Renal cortex interstitium (tissue), 11 donors: ENCODE results near the gene HMBS. TPM values are rescaled to one million over a fixed set of nuclear protein-coding genes. Genes with fewer than 3 reads are reported as not detected.
"Not testable (repeated sequence)": the region's sequence is repeated elsewhere in the genome, so short reads cannot be mapped to it uniquely, and the experiment has no call there.

ENCODE experiments used
- DNase-seq, 11 donors: peaks; one replicate each; pipeline ENCODE4 v3.0.0-alpha.2; 2013; ENCODE audit warnings: low read depth in 9 of 11, low spot score in 4 of 11; ENCODE audit errors: extremely low read depth in 1 of 11
- polyA plus RNA-seq, 3 donors: library from polyadenylated mRNA; unstranded; fragments of 120-200 nt; gene quantifications; one replicate each; pipeline ENCODE4 v1.2.1, GENCODE V29; 2013; ENCODE audit not compliant: insufficient read length in 3 of 3

HMBS gene
- polyA plus RNA-seq, 3 donors = 27.2 to 30.9 (median 30.0) TPM

DNA sequence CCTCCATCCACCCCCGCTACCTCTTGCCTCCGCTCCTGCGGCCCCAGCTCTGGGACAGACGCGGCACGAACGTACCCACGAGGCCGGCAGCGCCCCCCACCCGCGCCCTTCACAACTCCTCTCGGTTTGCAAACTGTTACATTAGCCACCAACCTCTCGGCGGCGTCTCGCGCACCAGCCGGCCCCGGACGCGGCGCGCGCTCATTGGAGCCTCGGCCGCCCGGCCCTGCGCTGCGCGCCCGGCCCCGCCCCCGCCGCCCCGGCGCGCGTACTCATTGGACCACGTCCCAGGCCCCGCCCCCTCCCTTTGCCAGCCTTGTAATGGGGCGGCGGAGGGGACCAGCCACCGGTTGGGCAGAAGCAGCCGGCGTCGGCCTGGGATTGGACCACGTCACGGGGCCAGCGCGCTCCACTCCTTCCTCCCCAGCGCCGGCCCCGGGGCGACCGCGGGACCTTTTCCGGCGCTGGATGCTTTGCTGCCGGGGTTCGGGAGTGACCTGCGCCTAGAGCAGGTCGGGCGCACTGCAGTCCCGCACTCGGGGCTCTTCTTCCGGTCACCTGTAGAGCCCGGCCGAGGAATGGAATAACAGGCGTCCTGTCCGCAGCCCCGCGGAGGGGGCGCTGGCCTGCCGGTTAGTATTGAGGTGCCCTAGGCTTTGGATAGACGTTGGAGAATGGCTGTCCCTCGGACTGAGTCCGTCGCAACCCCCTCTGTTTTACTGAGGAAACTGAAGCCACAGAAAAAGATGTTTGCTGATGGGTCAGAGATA, 27.5 kb upstream of the HMBS start, which contains the start of gene HYOU1:
Gene HYOU1, minus strand, starts transcription at position 206 of the 770 bp plus-strand sequence. CDS start 1,045 bp downstream, outside the sequence.
- peak; percentile 81 to 97 (median 94) for DNase-seq

DNA sequence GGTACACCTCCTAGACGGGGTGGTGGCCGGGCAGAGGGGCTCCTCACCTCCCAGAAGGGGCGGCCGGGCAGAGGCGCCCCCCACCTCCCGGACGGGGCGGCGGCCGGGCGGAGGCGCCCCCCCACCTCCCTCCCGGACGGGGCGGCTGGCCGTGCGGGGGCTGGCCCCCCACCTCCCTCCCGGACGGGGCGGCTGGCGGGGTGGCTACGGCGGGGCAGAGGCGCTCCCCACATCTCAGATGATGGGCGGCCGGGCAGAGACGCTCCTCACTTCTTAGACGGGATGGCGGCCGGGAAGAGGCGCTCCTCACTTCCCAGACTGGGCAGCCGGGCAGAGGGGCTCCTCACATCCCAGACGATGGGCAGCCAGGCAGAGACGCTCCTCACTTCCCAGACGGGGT, 25.6 kb upstream of the HMBS start:
- DNase-seq = not testable (repeated sequence)

DNA sequence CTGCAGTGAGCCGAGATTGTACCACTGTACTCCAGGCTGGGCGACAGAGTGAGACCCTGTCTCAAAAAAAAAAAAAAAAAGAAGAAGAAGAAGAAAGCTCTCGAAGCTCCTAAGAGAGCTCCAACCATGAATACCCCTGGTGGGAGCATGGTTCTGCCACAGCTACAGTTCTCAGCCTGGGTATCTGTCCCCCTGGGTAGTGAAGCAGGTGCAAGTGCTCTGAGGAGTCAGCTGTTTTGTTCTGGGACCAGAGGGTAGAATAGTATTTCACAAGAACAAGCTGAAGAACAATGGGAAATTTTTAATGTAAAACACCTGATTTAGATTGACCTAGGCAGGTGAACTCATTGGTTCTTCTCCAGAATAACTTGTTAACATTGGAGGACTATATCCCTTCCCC, 23.4 kb upstream of the HMBS start:
- no peak for DNase-seq

DNA sequence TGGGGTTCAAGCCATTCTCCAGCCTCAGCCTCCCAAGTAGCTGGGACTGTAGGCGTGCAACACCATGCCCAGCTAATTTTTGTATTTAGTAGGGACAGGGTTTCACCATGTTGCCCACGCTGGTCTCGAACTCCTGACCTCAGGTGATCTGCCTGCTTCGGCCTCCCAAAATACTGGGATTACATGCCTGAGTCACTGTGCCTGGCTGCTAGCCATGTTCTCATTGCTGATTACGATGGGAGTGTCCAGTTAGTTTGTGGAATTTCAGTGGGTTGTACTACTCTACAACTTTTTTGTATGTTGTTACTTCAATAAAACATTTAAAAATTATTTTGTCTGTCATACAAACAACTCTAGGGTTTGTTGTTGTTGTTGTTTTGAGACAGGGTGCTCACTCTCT, 21.9 kb upstream of the HMBS start:
- DNase-seq = no peak

DNA sequence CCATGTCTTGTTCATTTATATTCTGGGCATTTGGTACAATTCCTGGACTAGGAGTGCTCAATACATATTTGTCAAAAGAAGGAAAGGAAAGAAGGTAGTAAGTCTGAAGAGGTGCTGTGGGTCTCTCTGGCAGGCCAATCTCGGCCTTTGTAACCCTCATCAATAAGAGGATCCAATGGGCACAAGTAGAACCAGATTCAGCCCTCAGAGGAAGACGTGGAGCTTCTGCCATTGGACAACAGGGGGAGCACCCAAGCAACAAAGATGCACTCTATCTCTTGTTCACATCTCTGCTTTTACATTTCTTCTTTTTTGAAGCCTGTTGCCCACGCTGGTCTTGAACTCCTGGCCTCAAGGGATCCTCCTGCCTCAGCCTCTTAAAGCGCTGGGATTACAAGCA, 19.3 kb upstream of the HMBS start:
- no peak for DNase-seq

DNA sequence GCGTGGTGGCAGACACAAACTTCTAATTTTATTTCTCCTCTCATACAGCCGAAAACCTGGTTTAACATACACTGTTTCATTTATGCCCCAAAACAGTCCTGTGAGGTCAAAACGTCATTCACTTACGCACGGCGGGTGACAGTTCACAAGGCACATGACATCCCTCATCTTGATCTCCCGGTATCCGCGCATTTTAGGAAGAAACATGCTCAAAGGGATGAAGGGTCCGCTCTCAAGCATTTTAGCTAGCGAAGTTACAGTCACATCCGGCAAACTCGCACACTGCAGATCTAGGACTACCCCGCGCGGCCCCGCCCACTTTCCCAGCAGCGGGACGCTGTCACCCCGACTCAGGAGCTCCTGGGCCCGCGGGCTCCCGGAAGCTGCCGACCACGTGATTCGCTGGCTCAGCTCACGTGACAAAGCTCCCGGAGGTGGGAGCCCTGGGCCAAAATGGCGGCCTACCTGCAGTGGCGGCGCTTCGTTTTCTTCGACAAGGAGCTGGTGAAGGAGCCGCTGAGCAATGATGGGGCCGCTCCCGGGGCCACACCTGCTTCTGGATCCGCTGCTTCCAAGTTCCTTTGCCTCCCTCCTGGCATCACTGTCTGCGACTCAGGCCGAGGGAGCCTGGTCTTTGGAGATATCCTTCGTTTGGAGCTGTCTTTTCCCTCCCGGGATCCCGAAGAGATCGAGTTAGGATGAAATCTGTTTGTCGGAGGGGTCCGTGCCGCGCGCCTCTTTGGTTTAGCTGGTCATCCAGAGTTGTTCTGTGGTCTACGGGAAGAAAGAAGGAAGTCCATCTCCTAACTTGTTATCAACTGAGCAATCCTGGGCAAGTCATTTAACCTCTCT, 17.1 kb upstream of the HMBS start, which contains the start of gene VPS11:
Gene VPS11, plus strand, starts transcription at position 448 of the 852 bp plus-strand sequence. Its CDS starts 6 bp downstream, at position 454.
- DNase-seq = peak; percentile 86 to 95 (median 93)

DNA sequence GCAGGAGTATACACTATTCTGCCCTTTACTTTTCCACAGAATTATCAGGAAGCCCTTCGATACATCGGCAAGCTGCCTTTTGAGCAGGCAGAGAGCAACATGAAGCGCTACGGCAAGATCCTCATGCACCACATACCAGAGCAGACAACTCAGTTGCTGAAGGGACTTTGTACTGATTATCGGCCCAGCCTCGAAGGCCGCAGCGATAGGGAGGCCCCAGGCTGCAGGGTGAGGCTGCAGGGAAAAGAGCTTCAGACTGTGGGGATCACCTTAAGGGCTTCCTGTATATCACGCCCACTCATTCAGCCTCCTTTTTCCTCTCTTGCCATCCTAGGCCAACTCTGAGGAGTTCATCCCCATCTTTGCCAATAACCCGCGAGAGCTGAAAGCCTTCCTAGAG, 6.8 kb upstream of the HMBS start:
- no peak for DNase-seq

DNA sequence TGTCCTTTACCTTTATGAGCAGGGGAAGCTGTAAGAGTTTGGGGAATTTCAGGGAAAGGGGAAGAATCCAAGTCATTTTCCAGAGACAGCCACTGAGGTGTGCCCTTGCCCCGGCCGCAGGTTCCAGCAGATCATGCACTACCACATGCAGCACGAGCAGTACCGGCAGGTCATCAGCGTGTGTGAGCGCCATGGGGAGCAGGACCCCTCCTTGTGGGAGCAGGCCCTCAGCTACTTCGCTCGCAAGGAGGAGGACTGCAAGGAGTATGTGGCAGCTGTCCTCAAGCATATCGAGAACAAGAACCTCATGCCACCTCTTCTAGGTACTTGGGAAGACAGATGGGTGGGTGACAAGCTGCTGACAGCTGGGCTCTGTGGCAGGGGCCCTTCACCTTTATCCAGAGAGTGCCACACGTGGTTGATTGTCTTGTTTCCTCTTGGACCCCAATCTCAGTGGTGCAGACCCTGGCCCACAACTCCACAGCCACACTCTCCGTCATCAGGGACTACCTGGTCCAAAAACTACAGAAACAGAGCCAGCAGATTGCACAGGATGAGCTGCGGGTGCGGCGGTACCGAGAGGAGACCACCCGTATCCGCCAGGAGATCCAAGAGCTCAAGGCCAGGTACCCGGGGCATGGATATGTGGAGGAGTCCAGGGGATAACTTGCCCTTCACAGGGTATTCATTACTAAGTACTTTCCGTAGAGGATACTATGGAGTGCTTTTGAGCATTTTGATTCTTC, 5.8 kb upstream of the HMBS start:
- DNase-seq = no peak

DNA sequence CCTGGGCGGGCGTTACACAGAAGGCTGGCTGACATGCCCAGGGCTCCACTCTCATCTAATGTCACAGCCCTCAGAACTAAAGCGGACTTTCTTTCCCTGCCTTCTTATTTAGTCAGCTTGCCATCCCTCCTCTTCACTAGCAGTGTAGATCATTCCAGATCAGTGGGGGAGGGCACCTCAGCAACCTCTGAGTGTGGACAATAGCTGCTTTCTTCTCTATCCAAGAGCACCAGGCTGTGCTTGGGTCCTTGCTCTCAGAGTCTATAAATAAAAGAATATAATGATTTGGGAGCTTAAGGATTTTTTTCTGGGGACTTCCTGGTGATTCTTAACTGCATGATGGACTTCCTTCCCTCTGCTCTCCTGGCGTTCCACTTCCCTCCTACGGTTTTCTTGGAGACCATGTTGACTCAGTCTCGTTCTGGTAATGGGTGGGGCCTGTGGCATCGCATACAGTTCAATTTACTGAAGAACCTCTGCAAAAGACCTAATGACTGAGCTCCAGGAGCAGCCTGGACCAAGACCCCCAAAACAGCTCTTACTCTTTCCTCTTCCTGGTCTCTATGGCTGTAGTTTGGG, 2.9 kb upstream of the HMBS start:
- no peak for DNase-seq

DNA sequence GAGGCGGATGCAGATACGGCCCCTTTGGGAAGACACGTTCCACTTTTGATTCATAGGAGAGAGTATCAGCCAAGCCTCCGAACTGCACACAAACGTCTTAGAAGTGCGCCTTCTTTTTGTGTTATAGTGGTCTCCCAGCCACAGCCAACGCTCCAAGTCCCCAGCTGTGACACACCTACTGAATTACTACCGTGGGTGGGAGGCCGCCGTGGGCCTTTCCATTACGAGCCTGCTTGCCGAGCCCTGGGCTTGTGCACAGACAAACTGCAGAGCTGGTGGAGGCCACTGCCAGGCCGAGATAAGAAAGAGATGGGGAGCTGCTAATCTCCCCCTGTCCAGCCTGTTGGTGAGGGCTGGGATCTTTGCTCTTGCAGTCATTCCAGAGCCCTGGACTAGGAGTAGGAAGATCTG, 761 bp downstream of the HMBS start:
- DNase-seq = no peak

DNA sequence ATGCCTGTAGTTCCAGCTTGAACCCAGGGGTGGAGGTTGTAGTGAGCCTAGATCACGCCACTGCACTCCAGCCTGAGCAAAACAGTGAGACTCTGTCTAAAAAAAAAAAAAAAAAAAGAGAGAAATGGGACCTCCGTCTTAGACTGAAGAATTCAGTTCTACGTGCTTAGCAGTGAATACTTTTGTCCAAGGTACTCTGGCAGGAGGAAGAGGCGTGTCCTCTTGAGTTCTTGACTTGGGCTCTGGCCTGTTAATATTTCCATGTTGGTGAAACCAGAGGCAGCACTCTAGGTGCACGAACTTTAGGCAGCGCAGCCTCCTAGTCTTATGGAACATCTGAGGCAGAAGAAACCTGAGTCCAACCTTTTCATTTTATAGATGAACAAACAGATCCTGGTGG, 2.4 kb downstream of the HMBS start:
- DNase-seq = no peak

DNA sequence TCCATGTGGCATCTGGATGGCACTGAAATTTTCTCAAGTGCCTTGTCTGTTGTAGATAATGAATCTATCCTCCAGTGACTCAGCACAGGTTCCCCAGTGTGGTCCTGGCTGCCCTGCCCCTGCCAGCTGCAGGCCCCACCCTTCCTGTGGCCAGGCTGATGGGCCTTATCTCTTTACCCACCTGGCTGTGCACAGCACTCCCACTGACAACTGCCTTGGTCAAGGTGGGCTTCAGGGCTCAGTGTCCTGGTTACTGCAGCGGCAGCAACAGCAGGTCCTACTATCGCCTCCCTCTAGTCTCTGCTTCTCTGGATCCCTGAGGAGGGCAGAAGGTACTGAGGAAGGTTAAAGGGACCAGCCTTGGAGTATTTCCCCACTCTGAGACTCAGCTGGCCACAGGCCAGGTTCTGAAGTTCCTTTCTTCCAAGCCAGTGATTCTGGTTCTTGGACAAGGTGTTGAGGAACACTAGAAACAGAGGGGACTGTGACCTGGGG, 3.1 kb downstream of the HMBS start:
- DNase-seq = no peak

DNA sequence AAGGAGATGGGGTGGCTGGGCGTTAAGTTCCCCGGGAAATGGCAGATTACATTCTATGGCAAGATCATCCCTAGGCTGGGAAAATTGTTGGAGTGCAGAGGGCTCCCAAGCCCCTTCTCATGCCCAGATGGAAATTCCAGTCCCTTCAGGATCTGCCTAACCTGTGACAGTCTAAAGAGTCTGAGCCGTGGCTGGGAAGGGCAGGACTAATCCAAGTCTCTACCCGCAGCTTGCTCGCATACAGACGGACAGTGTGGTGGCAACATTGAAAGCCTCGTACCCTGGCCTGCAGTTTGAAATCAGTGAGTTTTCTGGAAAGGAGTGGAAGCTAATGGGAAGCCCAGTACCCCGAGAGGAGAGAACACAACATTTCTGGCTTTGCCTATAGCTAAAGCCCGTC, 3.7 kb downstream of the HMBS start:
- DNase-seq = no peak

DNA sequence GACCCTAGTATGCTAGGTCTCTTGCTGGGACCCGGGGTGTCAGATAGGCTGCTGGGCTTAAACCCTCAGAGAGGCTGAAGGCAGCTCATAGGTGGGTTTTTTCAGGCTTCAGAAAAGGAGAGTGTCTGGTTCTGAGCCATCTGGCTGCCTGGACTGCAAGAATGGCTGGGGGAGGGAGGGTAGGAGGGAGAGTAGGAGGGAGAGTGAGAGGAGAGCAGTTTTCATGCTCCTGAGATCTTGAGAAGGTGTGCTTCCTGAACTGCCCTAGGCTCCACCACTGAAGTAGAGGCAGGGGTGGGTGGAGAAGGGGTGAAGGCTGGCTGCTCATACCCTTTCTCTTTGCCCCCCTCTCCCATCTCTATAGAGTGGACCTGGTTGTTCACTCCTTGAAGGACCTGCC, 4.6 kb downstream of the HMBS start:
- DNase-seq = no peak

DNA sequence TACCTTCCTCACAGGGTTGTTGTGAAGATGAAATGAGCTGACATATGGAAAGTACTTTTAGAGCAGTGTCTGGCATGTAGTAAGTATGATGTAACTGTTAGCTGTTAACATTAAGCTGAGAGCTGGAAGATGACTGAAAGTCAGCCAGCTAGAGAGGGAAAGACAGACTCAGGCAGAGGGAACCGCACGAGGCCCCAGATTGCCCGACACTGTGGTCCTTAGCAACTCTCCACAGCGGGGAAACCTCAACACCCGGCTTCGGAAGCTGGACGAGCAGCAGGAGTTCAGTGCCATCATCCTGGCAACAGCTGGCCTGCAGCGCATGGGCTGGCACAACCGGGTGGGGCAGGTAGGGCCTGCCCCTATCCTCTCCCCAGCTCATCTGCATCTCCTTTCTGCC, 6.5 kb downstream of the HMBS start:
- DNase-seq = no peak

DNA sequence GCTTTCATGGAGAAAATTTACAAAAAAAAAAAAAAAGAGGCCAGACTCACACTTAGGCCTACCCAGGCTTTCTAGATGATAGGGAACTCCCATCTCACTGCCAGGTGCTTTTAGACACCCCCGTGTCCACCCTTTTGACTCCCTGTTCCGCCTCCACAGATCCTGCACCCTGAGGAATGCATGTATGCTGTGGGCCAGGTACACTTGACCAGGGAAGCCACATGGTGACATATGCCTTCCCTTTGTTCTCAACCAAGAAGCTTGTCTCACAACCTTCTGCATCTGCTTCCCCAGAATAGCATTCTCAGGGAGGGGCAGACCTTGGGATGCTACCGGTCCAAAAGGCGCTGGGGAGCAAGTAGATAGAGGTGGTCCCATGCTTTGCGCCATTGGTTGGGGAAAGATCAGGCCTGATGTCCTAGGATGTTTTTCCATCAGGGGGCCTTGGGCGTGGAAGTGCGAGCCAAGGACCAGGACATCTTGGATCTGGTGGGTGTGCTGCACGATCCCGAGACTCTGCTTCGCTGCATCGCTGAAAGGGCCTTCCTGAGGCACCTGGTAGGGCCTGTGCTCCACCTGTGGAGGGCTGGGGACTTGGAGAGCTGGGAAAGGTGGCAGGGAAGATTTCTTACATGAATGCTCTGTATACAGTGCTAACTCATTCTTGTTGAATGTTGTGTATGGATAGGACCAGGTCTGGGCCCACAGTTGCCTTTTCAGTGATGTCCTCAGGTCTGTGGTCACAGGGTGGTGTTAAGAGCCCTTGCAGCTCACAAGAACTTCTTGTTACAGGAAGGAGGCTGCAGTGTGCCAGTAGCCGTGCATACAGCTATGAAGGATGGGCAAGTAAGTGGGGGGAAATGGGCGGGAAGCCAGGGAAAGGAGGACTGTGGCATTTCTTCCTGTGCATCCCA, 7.5 kb downstream of the HMBS start:
- no peak for DNase-seq

DNA sequence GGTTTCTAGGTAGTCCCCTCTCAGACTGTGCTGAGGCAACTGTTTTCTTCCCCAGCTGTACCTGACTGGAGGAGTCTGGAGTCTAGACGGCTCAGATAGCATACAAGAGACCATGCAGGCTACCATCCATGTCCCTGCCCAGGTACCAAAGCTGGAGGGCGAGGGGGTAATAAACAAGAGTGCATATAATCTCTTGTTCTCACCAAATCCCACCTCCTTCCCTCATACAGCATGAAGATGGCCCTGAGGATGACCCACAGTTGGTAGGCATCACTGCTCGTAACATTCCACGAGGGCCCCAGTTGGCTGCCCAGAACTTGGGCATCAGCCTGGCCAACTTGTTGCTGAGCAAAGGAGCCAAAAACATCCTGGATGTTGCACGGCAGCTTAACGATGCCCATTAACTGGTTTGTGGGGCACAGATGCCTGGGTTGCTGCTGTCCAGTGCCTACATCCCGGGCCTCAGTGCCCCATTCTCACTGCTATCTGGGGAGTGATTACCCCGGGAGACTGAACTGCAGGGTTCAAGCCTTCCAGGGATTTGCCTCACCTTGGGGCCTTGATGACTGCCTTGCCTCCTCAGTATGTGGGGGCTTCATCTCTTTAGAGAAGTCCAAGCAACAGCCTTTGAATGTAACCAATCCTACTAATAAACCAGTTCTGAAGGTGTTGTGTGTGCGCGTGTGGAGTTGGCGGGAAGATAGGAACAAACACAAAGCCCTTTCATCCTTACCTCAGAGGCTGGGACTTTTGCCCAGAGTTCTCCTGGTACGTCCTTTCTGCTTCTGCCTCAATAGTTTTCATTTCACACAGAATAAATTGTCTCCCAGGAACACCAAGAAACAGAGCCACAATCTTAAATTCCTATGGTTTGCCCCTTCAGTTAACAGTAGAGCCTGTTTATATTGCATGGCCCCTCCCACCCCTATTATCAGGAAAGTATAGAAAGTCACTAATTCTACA, 8.5 kb downstream of the HMBS start:
- DNase-seq = no peak
